GM10266 (cell line): ENCODE measurements around the gene CD27.
A peak's percentile ranks its signal among the peaks of the same experiment; 100 is the strongest.
"Not testable (repeated sequence)": the region's sequence is repeated elsewhere in the genome, so short reads cannot be mapped to it uniquely, and the experiment has no call there.

Source experiments
- DNase-seq: peaks from one replicate; pipeline ENCODE4 v3.0.0; 2012; ENCODE audit errors: extremely low spot score
- CTCF ChIP-seq: IDR thresholded peaks from 2 replicates; pipeline ENCODE4 v1.5.1; 2012; ENCODE audit warnings: mild to moderate bottlenecking, low read depth; ENCODE audit not compliant: control insufficient read depth, insufficient read depth; ENCODE audit errors: missing control alignments

CD27 gene

GRCh38 chr12:6478416-6478815 lies 33.7 kb downstream of the CD27 start:
- DNase-seq: no peak
- TF ChIP-seq CTCF: no peak

- no peak for TF ChIP-seq CTCF
- no peak for DNase-seq
These were observed 43.5 kb downstream of the CD27 start for GRCh38 chr12:6488240-6488639.

- no peak for TF ChIP-seq CTCF
- no peak for DNase-seq
These were observed 44.7 kb downstream of the CD27 start for GRCh38 chr12:6489449-6489848.

- not testable (repeated sequence) for DNase-seq
These were observed 45.9 kb downstream of the CD27 start for GRCh38 chr12:6490673-6491072.

- no peak for TF ChIP-seq CTCF
- peak; percentile 93 for DNase-seq
These were observed 48.2 kb downstream of the CD27 start, which contains the start of gene MRPL51 for GRCh38 chr12:6492838-6493496. MRPL51 (minus strand) TSS chr12:6493262; CDS start chr12:6493136, 126 bp downstream.

- no peak for TF ChIP-seq CTCF
- peak; percentile 96 for DNase-seq
These were observed 48.9 kb downstream of the CD27 start, which contains the start of gene NCAPD2 for GRCh38 chr12:6493497-6494257. NCAPD2 (plus strand) TSS chr12:6494102; CDS start chr12:6495099, 997 bp downstream.

- no peak for TF ChIP-seq CTCF
- DNase-seq: no peak
These were observed 49.5 kb downstream of the CD27 start for GRCh38 chr12:6494258-6494743.
